ENCODE data around the gene KLHL25. TPM values are rescaled to one million over a fixed set of nuclear protein-coding genes. Genes with fewer than 3 reads are reported as not detected.

KLHL25 gene
- total and polyA plus RNA-seq, 2 of the 8 experiments (the other 6 are each of a cell fraction or from before 2014, with no cell fraction given): 16.5 to 22.0 TPM

DNA sequence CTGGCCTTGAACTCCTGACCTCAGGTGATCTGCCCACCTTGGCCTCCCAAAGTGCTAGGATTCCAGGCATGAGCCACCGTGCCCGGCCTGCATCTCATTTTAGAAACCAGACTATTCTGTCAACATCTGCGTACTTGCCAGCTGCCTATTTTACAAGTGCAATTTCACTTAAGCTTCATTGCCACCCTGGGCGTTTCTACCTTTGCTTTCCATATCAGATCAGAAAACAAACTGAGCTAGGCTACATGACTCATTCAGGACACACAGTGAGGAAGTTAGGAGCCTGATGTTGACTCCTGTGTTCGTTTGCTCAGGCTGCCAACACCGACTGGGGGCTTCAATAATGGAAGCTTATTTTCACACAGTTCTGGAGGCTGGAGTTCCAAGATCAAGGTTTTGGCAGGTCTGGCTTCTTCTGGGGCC lies 42.3 kb upstream of the KLHL25 start (continued):
- TF ChIP-seq CHD7 (IDR thresholded peaks at IDR 0.05; ENCODE audit: insufficient replicate concordance, low read length) (no peak), RBBP5 (IDR thresholded peaks at IDR 0.05; ENCODE audit: borderline replicate concordance, low read depth, low read length) (no peak), FOSL1 (IDR thresholded peaks at IDR 0.05; ENCODE audit: insufficient read depth, low read depth, low read length) (no peak), CBX8 (IDR thresholded peaks at IDR 0.05; ENCODE audit: borderline replicate concordance, low read depth, low read length) (no peak), USF2 (IDR thresholded peaks at IDR 0.05; ENCODE audit: low read length) (no peak), SIX5 (IDR thresholded peaks at IDR 0.05; ENCODE audit: low read depth, low read length) (no peak), CTCF (IDR thresholded peaks at IDR 0.05; ENCODE audit: control extremely low read depth in 1 of 3, insufficient read depth in 1 of 3, low read depth in 1 of 3, low read length in 3 of 3) (no peak), POU5F1 (IDR thresholded peaks at IDR 0.05; ENCODE audit: low read depth, low read length) (no peak)
